Ammon's horn (tissue), 1 donor: ENCODE data around the gene MBTPS1.

Source experiments
- DNase-seq: peaks from one replicate; pipeline ENCODE4 v3.0.0-alpha.2; 2016; ENCODE audit warnings: low spot score

MBTPS1 gene

DNA sequence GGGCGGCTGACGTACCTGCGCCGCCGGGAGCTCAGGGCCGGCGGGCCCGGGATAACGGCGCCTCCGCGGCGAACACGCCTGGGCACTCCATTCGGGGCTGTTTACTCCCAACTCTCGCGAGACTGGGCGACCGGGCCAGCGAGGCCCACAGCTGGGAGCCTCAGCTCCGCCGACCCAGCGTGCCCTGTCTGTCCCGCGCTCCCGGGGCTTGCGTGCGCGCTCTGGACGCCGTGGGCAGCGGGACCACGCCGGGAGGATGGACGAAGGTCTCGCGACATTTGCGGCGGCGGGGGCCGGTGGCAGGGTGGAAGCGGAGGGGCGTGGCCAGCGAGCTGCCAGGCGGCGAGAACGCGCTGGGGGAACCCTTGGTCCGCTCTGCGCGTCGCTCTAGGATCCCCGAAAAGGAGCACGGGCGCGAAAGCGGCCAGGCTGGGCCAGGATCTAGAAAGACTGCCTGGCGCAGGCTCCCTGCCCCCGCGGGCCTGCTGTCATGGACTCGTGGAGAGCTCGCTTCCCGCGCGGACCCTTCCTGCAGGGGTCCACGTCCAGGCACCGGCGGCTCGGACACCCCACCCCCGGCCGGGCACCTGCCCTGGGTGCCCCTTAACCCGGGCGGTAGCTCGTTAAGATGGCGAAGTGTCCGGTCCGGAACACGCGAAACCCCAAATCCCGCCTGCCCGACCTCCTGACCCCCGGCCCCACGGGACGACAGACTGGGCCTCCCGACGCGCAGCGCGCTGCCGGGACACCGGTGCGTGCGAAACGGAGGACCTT lies at the start of gene MBTPS1:
MBTPS1 (minus strand) TSS at position 223 of the 774 bp plus-strand sequence. CDS start 15,159 bp downstream, outside the sequence.
- peak; percentile 98 for DNase-seq

DNA sequence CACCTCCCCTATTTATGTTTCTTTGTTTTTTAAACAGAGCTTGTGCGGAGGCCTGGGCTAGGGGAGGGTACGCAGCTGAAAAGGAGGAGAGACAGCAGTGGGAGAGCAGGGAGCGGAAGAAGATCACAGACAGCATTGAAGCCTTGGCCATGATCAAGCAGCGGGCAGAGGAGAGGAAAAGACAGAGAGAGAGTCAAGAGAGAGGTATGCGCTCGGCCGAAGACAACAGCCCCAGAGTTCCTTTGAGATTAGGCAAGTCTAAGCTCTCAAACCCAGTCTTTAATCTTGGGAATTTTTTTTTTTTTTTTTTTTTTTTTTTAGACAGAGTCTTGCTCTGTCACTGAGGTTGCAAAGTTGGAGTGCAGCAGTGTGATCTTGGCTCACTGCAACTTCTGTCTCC lies 49.0 kb upstream of the MBTPS1 start:
- DNase-seq, result no peak

DNA sequence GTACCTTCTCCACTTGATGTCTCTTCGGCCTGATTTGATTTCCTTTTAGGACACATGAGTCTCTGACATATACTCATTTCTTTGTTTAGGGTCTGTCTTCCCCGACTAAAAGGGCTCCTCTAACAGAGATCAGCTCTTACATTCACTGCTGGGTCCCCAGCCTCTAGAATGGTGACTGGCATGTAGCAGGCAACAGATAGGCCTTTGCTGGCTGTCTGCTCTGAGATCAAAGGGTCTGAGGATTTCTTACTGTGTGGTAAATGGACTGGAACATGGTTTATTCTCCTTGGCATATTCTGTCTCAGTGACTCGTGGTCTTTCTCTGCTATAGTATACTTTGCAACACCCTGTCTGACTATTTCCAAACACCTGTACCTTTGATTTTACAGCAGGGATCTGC lies 45.1 kb upstream of the MBTPS1 start:
- no peak for DNase-seq

DNA sequence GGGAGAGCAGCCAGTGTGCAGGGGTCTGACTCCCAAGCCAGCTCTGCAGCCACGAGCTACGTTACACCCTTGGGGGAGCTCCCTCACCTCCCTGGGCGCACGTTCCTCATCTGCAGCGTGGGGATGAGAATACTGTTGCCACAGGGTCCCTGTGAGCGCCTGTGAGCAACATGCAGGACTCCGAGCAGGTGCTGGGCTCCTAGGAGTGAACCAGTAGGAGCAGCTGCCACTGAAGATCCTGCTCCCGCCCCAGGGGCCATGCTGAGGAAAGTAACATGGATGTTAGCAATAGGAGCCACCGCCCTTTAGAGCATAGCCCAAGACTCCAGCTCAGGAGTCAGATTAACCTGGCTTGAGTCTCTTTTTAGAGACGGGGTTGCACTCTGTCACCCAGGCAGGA lies 44.3 kb upstream of the MBTPS1 start:
- no peak for DNase-seq

DNA sequence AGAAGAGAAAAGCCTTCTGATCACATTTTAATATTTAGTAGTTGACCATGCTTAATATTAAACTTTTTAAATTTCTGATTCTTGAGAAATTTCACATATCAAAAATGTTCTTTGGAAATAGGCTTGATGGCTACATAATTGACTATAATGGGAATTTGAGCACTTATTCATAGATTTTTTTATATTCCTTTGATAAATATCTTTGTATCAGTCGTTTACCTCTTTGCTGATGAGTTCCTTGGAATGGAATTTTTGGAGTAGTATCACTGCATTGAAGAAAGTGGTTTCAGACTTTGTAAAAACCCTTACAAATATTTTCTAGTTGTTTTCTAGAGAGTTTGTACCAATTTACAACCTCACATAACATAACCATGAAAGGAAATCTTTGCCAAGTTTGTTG lies 43.1 kb upstream of the MBTPS1 start:
- no peak for DNase-seq

DNA sequence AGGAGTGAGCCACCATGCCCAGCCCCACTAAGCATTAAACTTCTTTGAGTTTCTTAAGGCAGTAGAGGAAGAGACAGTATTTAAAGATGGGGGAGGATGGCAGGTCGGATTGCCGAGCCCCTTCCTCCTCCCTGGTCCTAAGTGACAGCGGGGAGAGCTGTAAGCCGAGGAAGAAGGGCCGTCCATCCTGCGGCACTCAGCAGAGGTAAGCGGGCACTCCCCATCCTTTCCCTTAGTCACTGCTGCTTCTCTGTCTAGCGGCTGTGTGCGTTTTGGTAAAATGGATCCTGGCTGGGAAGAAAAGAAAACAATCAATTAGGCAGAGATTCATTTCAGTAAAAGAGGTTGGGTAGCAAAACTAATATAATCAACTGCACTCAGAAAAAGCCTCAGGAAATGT lies 42.3 kb upstream of the MBTPS1 start:
- no peak for DNase-seq

DNA sequence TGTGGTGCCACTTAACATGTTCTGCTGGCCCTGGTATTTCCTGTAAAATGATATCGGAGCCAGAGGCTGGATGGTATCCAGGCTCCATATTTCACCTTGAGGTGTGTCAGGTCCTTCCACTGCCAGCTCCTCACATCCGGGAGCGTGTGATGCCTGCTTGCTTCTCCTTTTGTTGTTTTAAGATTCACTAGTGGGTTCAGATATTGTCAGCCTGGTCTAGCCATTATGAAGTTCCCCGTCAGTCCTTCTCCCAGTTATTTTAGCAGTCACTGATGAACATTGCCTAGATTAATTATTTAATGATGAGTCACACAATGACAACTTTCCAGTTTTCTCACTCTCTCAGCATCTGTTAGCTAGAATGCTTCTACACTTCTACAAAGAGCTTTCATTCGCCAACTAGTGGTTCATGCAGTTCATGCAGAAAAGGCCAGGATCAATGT lies 39.6 kb upstream of the MBTPS1 start:
- peak; percentile 50 for DNase-seq

DNA sequence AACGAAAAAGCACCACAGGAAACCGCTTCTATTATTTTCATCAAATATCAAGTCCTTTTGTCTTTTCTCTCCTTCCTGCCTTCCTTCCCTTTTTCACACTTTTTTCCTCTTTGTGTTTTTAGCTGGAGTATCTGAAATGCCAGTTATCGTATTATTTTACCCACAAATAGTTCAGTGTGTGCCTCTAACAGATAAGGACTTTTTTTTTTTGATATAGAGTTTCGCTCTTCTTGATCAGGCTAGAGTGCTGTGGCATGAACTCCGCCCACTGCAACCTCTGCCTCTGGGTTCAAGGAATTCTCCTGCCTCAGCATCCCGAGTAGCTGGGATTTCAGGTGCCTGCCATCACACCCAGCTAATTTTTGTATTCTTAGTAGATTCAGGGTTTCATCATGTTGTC lies 39.0 kb upstream of the MBTPS1 start:
- DNase-seq, result no peak

DNA sequence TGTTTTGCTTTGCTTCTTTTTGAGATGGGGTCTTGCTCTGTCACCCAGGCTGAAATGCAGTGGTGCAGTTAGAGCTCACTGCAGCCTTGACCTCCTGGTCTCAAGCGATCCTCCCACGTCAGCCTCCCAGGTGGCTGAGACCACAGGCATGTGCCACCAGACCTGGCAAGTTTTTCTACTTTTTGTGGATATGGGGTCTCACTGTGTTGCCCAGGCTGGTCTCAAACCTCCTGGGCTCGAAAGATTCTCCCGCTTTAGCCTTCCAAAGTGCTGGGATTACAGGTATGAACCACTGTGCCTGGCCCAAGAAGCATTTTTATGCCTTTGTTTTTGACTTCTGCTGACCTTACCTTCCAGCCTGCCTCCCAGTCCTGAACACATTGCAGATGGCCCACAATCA lies 38.5 kb upstream of the MBTPS1 start:
- DNase-seq, result no peak

DNA sequence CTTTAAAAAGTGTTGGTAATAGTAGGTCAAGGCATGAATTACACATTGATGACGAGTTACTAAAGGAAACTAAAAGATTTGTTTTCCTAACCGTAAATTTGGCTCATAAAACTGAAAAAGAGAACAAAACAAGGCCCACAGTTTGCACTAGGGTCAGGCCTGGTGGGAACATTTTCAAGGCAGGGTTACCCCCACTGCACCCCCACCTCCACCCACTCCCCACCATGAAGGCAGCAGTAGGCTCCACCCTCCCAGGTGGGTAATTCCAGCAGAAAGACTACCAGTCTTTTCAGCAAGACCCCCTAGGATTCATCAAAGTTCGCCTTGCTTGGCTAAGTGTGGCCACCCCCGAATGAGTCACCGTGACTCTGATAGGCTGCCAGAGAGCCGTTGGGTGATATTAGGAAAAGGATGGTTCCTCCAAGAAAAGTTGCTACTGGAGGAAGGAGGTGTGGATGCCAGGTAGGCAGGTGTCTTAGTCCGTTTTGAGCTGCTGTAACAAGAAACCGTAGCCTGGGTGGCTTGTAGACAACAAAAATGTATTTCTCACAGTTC lies 37.0 kb upstream of the MBTPS1 start:
- no peak for DNase-seq

DNA sequence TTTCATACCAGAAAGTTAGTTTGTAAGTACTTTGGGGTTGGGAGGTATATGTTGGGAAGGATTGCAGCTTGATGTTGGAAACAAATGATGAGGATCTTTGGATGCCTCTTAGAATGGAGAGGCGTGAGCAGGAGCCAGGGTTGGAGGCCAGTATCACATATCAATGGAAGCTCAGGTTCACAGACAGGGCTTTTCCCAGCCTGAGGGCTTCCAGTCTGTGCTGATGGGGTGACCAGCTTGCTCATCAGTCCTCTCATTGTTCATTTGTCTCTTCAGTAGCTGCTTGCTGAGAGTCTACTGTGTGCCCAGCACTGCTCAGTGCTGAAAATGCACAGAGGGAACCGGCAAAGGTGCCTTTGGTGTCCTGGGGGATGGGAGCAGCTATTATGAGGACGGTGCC lies 34.2 kb upstream of the MBTPS1 start:
- DNase-seq, result no peak

DNA sequence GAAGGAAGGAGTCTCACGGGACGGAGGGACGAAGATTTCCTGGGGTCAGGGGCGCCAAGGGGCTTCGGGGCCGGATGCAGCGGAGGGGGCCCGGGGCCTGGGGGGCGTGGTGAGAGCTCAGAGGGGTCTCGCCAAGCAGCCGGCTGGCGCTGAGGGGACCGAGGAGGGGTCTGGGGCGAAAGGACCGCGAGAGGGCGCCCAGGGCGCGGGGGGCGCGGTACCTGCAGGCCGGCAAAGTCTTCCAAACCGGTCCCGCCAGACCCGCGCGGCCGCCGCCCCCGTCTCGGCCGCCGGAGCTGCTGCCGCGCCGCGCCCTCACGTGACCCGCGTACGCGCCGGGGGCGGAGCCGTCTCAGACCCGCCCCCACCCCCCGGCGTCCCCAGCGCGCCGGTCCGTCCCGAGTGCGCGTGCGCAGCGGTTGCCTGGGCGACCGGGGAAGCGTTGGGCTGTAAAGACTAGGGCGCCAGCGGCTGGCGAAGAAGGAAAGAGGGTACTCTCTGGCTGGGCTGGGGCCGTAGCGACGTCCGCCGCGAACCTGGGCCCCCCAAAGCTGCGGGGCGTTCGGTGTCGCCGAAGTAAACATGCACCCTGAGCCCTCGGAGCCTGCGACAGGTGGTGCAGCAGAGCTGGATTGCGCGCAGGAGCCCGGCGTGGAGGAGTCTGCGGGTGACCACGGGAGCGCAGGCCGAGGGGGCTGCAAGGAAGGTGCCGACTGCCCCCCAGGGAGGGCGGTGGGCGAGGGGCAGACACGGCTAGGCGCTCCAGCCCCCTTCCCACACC lies 28.3 kb upstream of the MBTPS1 start, which contains the start of the genes DNAAF1 and HSDL1:
DNAAF1 (plus strand) TSS at position 450 of the 781 bp plus-strand sequence; CDS start at position 583, 133 bp downstream.
HSDL1 (minus strand) TSS at position 319 of the 781 bp plus-strand sequence. CDS start 13,856 bp downstream, outside the sequence.
- peak; percentile 93 for DNase-seq

DNA sequence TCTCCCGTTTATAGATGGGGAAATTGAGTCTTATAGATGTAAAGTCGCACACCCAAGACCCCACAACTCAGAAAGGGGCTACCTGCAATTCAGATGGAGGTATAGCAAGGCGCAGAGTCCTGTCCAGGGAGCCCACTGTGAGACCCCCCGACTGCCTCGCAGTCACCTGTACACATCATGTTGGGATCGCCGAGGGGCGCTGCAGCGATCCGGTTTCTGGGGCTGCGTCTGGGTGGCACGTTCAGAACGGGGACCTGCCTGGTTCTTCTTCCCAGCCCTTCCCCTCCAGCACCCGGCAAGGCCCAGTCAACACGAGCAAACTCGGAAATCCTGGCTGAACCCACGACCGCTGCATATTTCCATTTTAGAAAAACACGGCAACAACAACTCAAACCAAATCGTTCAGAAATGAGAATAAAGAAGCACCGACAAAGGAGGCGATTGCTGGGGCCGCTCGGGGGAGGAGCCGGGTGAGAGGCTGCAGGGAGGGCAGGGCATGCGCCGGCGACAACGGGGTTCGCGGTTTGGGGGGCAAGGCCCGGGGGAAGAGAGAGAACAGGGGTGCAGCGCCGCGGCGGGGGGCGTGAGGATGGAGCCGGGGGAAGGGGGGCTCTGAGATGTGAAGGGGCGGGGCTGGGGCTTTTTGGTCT lies 27.6 kb upstream of the MBTPS1 start:
- DNase-seq, result peak; percentile 58

DNA sequence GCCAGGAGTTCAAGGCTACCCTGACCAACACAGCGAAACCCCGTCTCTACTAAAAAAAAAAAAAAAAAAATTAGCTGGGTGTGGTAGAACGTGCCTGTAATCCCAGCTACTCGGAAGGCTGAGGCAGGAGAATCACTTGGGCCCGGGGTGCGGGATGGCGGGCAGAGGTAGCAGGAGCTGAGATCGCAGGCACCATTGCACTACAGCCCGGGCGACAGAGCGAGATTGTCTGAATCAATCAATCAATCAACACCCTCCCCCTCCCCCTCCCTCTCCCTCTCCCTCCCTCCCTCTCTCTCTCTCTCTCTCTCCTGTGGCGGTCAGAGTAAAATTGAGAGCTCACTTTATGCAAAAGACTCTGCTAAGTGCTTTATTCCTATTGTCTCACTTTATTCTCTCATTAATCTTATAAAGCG lies 27.1 kb upstream of the MBTPS1 start:
- no peak for DNase-seq

DNA sequence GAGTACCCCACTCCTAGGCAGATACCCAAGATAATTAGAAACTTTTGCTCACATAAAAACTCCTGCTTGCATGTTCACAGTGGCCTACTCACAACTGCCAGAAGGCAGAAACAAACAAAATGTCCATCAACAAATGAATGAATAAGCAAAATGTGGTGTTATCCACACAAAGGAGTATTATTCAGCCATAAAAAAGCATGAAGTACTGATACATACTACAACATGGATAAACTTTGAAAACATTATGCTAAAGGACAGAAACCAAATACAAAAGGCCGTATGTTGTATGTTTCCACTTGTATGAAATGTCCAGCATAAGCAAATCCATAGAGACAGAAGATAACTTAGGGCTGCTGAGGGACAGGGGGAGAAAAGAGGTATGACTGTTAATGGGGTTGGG lies 26.3 kb upstream of the MBTPS1 start:
- no peak for DNase-seq

DNA sequence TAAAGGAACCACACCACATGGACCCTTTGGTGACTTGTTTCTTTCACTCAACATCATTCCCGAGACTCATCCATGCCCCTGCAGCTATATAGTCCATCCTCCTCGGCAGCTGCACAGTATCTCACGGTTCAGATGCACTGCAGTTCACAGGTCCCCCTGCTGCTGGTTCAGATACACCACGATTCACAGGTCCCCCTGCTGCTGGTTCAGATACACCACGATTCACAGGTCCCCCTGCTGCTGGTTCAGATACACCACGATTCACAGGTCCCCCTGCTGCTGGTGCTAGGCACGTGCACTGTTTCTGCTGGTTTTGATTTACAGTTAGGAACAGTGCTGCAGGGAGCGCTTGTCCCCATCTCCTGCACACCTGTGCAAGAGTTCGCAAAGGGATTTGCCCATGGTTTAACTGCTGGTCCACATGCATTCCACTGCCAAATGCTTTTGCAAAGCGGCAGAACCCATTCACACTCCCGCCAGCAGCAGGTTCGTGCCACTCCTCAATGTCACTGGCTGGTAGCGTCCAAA lies 24.5 kb upstream of the MBTPS1 start:
- no peak for DNase-seq

DNA sequence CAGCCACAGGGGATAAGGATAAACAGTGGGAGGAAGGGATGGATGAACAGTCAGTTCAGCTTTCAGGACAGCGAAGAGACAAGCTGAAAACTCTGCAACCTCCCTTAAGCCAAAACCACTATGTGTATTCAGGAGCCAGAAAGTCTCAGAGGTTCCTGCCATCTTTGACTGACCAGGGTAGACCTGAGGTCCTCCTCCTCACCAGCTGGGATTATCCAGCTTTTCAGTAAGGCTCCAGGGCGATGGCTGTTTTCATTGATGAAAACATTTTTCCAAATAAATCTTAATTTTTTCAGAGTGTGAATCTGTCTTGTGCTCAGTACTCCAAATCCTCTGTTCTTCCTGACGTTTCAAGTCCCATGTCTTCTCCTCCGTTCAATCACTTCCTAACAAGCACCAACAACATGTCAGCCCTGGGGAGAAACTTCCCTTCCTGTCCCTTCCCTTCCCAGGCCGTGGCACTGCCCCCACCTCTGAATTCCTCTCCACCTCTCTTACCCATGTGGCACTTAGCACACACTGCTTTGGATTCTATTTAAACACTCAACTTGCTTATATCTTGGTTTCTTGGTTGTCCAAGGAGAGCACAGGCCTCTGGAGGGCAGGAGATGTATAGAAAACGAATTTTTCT lies 23.0 kb upstream of the MBTPS1 start:
- no peak for DNase-seq

DNA sequence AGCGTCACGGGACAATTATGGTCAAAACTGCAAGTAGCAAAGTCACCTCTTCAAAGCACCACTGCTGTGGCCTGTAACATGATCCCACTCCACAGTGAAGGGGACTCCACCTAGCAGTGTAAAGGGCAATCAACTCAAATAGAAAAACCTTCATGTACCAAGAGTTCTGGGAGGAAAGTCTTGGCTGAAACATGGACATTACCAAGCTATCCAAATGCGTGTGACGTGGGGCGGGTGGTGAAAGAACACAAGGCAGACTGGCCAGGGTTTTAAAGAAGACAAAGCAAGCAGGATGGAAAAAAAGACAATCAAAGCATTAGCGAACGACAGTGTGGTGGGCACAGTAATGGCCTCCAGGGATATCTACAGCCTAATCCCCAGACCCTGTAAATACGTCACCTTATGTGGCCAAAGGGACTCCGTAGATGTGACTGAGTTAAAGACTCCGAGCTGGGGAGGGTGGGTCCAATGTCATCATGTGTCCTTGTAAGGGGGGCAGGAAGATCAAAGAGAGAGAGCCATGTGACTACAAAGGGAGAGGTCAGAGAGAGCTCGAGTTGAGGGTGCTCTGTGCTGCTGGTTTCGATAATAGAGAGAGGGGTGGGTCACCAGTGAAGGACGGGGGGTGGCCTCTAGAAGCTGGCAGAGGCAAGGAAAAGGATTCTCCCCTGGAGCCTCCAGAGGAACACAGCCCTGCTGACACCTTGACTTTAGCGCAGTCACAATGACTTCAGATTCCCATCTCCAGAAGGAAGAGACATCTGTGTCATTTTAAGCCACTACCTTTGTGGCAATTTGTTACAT lies 22.3 kb upstream of the MBTPS1 start:
- no peak for DNase-seq

DNA sequence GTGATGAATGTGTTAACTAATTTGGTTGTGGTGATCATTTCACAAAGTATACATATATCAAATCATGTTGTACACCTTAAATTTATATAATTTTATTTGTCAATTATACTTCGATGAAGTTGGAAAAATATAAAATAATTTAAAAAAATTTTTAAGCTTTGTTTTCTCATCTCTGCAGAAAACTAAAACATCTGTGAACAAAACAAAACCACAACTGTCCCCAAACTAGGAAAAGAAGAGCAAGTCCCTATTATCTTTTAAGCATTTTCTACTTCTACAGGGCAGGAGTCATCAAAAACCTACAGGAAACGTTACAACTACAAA lies 21.7 kb upstream of the MBTPS1 start:
- no peak for DNase-seq

DNA sequence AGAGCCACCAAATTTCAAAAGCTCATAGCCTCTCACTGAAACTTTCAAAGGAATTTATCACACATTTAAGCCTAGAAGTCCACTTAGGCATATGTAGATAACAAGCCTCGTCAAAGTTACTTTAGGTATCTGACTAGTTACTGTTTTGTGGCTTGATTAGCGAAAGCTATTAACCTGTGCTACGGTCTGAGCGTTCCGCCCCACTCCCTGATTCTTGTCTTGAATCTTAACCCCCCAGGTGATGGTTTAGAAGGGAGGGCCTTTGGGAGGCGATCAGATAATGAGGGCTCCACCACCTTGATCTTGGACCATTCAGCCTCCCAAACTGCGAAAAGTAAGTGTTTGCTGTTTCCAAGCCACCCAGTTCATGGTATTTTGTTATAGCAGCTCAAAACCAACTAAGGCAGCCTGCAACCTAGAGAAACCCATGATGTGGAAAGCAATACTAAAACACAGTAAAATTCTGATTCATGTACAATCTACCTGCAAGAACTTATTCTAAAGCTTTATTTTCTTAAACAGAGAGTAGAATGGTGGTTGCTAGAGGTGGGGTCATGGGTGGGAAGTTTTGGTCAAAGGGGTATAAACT lies 21.1 kb upstream of the MBTPS1 start:
- DNase-seq, result no peak
